ENCODE measurements around the gene GLB1L2.

Gene GLB1L2

GRCh38 chr11:134358165-134358855, 26.5 kb downstream of the GLB1L2 start:
- H3K4me2 ChIP-seq (ENCODE audit: low read length), result no peak overlapping the region
- no peak overlapping the region for H3K9ac ChIP-seq (ENCODE audit: low read length)
- H3K4me3 ChIP-seq (ENCODE audit: low read length), result no peak overlapping the region
- peaks cover 4% of the 10 kb centered on the region; the same call in 1 of the 2 replicates for H3K4me1 ChIP-seq (ENCODE audit: low read length)
- H3K27me3 ChIP-seq (ENCODE audit: low read depth, low read length), result peaks cover 23% of the 10 kb centered on the region
- no peaks in the 10 kb centered on the region for H4K20me1 ChIP-seq (ENCODE audit: insufficient read depth, low read length)
- TF ChIP-seq EZH2phosphoT487 (IDR thresholded peaks at IDR 0.05; ENCODE audit: low read depth) (no peak), CTCF (IDR thresholded peaks at IDR 0.05; ENCODE audit: low read depth, low read length) (no peak)
- H3K79me2 ChIP-seq (ENCODE audit: low read length), result no peaks in the 10 kb centered on the region
- H2AFZ ChIP-seq (ENCODE audit: low read depth, low read length), result no peak overlapping the region
- H3K9me3 ChIP-seq (ENCODE audit: insufficient read depth, low read length), result no peaks in the 10 kb centered on the region
- H3K36me3 ChIP-seq (replicated peaks; ENCODE audit: low read depth, low read length), result no peaks in the 10 kb centered on the region
- H3K27ac ChIP-seq (ENCODE audit: low read length), result no peak overlapping the region

- no peaks in the 10 kb centered on the region for H3K36me3 ChIP-seq (replicated peaks; ENCODE audit: low read depth, low read length)
- H3K79me2 ChIP-seq (ENCODE audit: low read length), result no peaks in the 10 kb centered on the region
- H3K27ac ChIP-seq (ENCODE audit: low read length), result no peak overlapping the region
- TF ChIP-seq CTCF (IDR thresholded peaks at IDR 0.05; ENCODE audit: low read depth, low read length) (no peak), EZH2phosphoT487 (IDR thresholded peaks at IDR 0.05; ENCODE audit: low read depth) (no peak)
- H3K4me2 ChIP-seq (ENCODE audit: low read length), result no peak overlapping the region
- H3K9me3 ChIP-seq (ENCODE audit: insufficient read depth, low read length), result no peaks in the 10 kb centered on the region
- H3K27me3 ChIP-seq (ENCODE audit: low read depth, low read length), result peaks cover 19% of the 10 kb centered on the region
- no peak overlapping the region for H3K4me3 ChIP-seq (ENCODE audit: low read length)
- peaks cover 4% of the 10 kb centered on the region; the same call in 1 of the 2 replicates for H3K4me1 ChIP-seq (ENCODE audit: low read length)
- no peak overlapping the region for H2AFZ ChIP-seq (ENCODE audit: low read depth, low read length)
- no peaks in the 10 kb centered on the region for H4K20me1 ChIP-seq (ENCODE audit: insufficient read depth, low read length)
- H3K9ac ChIP-seq (ENCODE audit: low read length), result no peak overlapping the region
Measured at GRCh38 chr11:134358856-134359490, 27.2 kb downstream of the GLB1L2 start.

- Histone ChIP-seq H3K4me2 (ENCODE audit: low read length) (peak overlapping the region; percentile 57; the same call in 1 of the 2 replicates), H3K4me3 (ENCODE audit: low read length) (no peak overlapping the region), H3K27ac (ENCODE audit: low read length) (no peak overlapping the region)
Measured at GRCh38 chr11:134359646-134360045, 27.9 kb downstream of the GLB1L2 start.

More at GRCh38 chr11:134359646-134360045, 27.9 kb downstream of the GLB1L2 start:
- no peaks in the 10 kb centered on the region for H3K9me3 ChIP-seq (ENCODE audit: insufficient read depth, low read length)
- H4K20me1 ChIP-seq (ENCODE audit: insufficient read depth, low read length), result no peaks in the 10 kb centered on the region
- peak overlapping the region; percentile 84; the same call in 1 of the 2 replicates for H2AFZ ChIP-seq (ENCODE audit: low read depth, low read length)
- no peaks in the 10 kb centered on the region for H3K36me3 ChIP-seq (replicated peaks; ENCODE audit: low read depth, low read length)
- TF ChIP-seq CTCF (IDR thresholded peaks at IDR 0.05; ENCODE audit: low read depth, low read length) (no peak), EZH2phosphoT487 (IDR thresholded peaks at IDR 0.05; ENCODE audit: low read depth) (no peak)
- no peak overlapping the region for H3K9ac ChIP-seq (ENCODE audit: low read length)
- H3K79me2 ChIP-seq (ENCODE audit: low read length), result no peaks in the 10 kb centered on the region
- peaks cover 4% of the 10 kb centered on the region; the same call in 1 of the 2 replicates for H3K4me1 ChIP-seq (ENCODE audit: low read length)
- H3K27me3 ChIP-seq (ENCODE audit: low read depth, low read length), result peaks cover 15% of the 10 kb centered on the region
